PC-3 (cell line): ENCODE measurements around the gene TMEM169. TPM values are rescaled to one million over a fixed set of nuclear protein-coding genes. Genes with fewer than 3 reads are reported as not detected.

Experiments
- ATAC-seq: fragments of 200-7000 bp; cut with Tn5 transposase; 2 replicates; pipeline ENCODE4 v1.9.1; 2020; ENCODE audit warnings: mild to moderate bottlenecking, moderate library complexity
- BruUV-seq: library from RNA; stranded (reverse); fragments of 400-500 nt; replicated peaks from 2 replicates; lab custom pipeline; 2021; lab: Mats Ljungman, UMichigan
- CTCF ChIA-PET: fragments of 300-600 bp; sonication (Branson Sonifier 250); formaldehyde crosslinking; loops from one replicate; lab custom pipeline; 2022; ENCODE audit warnings: antibody characterized with exemption; lab: Charles Lee
- POLR2A ChIA-PET: fragments of 300-600 bp; sonication (Branson Sonifier 250); formaldehyde crosslinking; loops from one replicate; lab custom pipeline; 2022; ENCODE audit warnings: antibody characterized with exemption; ENCODE audit not compliant: unreplicated experiment; lab: Charles Lee
- DNase-seq: peaks from one replicate; pipeline ENCODE4 v3.0.0-alpha.2; 2015
- H2AFZ ChIP-seq: fragments of 300-600 bp; sonication (generic); 2 replicates; pipeline ENCODE4 v1.6.0; 2016; ENCODE audit warnings: antibody characterized with exemption, low read length
- H3F3A ChIP-seq: fragments of 300-600 bp; sonication (generic); one replicate; pipeline ENCODE4 v1.6.0; 2017; ENCODE audit warnings: antibody characterized with exemption, low read length, control low read depth, mild to moderate bottlenecking; ENCODE audit not compliant: unreplicated experiment
- H3K27ac ChIP-seq: fragments of 300-600 bp; sonication (generic); 2 replicates; pipeline ENCODE4 v1.5.1; 2016; ENCODE audit warnings: mild to moderate bottlenecking, low read length
- H3K27me3 ChIP-seq: fragments of 300-600 bp; sonication (generic); 2 replicates; pipeline ENCODE4 v1.6.1; 2016; ENCODE audit warnings: low read length, mixed read lengths
- H3K36me3 ChIP-seq: fragments of 300-600 bp; sonication (generic); 2 replicates; pipeline ENCODE4 v1.6.1; 2016; ENCODE audit warnings: low read depth, mixed run types, low read length, mixed read lengths
- H3K4me1 ChIP-seq: fragments of 300-600 bp; sonication (generic); 2 replicates; pipeline ENCODE4 v1.5.1; 2016; ENCODE audit warnings: low read length; ENCODE audit not compliant: insufficient read depth
- H3K4me2 ChIP-seq: fragments of 300-600 bp; sonication (generic); 2 replicates; pipeline ENCODE4 v1.6.0; 2016; ENCODE audit warnings: low read length
- H3K4me3 ChIP-seq: fragments of 300-600 bp; sonication (generic); 2 replicates; pipeline ENCODE4 v1.5.1; 2016; ENCODE audit warnings: mild to moderate bottlenecking, low read length, mixed read lengths
- H3K79me2 ChIP-seq: fragments of 300-600 bp; sonication (generic); 2 replicates; pipeline ENCODE4 v1.6.1; 2017; ENCODE audit warnings: low read length, mixed read lengths
- H3K9ac ChIP-seq: fragments of 300-600 bp; sonication (generic); 2 replicates; pipeline ENCODE4 v1.6.0; 2016; ENCODE audit warnings: mild to moderate bottlenecking, low read length
- H3K9me2 ChIP-seq: fragments of 300-600 bp; sonication (generic); replicated peaks from 2 replicates; pipeline ENCODE4 v1.6.1; 2016; ENCODE audit warnings: mixed run types, low read length, mixed read lengths
- H3K9me3 ChIP-seq: fragments of 300-600 bp; sonication (generic); 2 replicates; pipeline ENCODE4 v1.6.1; 2016; ENCODE audit warnings: low read length, mixed read lengths
- H4K20me1 ChIP-seq: fragments of 300-600 bp; sonication (generic); 2 replicates; pipeline ENCODE4 v1.6.1; 2016; ENCODE audit warnings: low read length, mixed read lengths
- CTCF ChIP-seq: fragments of 300-600 bp; sonication (generic); conservative IDR thresholded peaks from 2 replicates; pipeline ENCODE4 v1.5.1; 2017; ENCODE audit warnings: antibody characterized with exemption, low read depth, mild to moderate bottlenecking, low read length
- EZH2 ChIP-seq: fragments of 300-600 bp; sonication (generic); IDR thresholded peaks from one replicate; pipeline ENCODE4 v1.6.1; 2017; ENCODE audit warnings: antibody characterized with exemption, mild to moderate bottlenecking, low read length; ENCODE audit not compliant: unreplicated experiment
- EZH2phosphoT487 ChIP-seq: fragments of 300-600 bp; sonication (generic); IDR thresholded peaks from 2 replicates; pipeline ENCODE4 v1.6.1; 2018; ENCODE audit warnings: mild to moderate bottlenecking, antibody characterized with exemption, low read length, borderline replicate concordance
- intact Hi-C: fragments of 100-400 bp; cut with micrococcal nuclease; formaldehyde crosslinking; loops from 2 replicates; pipeline ENCODE4 v1.9.0; 2023
- total RNA-seq: library from RNA; depleted of rRNA; stranded (reverse); fragments of >200 nt; gene quantifications from 2 replicates; pipeline ENCODE4 v1.2.3, GENCODE V29; 2014

Gene TMEM169
- total RNA-seq, 1 experiment from 2014 or later, result not detected

- BruUV-seq, result no TSS peak
- Histone ChIP-seq H3K27ac (peak within 1 kb of the TSS; percentile 37), H3K9me3 (no peaks in the 10 kb centered on the region), H3F3A (no peaks in the 10 kb centered on the region), H2AFZ (peak within 1 kb of the TSS; percentile 77), H4K20me1 (0 out of 2 replicates have a peak, but pooled peaks cover 18% of the 10 kb centered on the region), H3K27me3 (no peaks in the 10 kb centered on the region), H3K9me2 (no peaks in the 10 kb centered on the region), H3K4me3 (peak within 1 kb of the TSS; percentile 97), H3K9ac (peak within 1 kb of the TSS; percentile 98), H3K79me2 (peaks cover 42% of the 10 kb centered on the region), H3K4me2 (peak within 1 kb of the TSS; percentile 97), H3K4me1 (peaks cover 29% of the 10 kb centered on the region), H3K36me3 (peaks cover 40% of the 10 kb centered on the region)
- DNase-seq (peak; percentile 98), ATAC-seq (peak; percentile 88)
- CTCF ChIA-PET, result interaction anchor here (0.6 kb wide), 1 partner anchor 303 kb away, joined by 3 read pairs; no protein-coding TSS in a partner anchor
- POLR2A ChIA-PET, result interaction anchor here (0.6 kb wide), 5 partner anchors 28 to 1021 kb away, joined by 3 to 7 read pairs (median 5); partner anchors contain the start of gene PECR
- intact Hi-C loops, result no loop called here
- no peak for TF ChIP-seq EZH2phosphoT487
Measured at GRCh38 chr2:216108967-216109921, 27.5 kb downstream of the TMEM169 start, which contains the start of gene XRCC5. Gene XRCC5, plus strand, starts transcription at chr2:216109348. Its CDS starts 89 bp downstream, at chr2:216109437.

- H4K20me1 ChIP-seq, result 0 out of 2 replicates have a peak, but pooled peaks cover 18% of the 10 kb centered on the region
- TSS peak; percentile 57 for BruUV-seq
- peak; percentile 44 for DNase-seq
Measured at GRCh38 chr2:216109962-216110614, 28.4 kb downstream of the TMEM169 start.

More at GRCh38 chr2:216109962-216110614, 28.4 kb downstream of the TMEM169 start:
- Histone ChIP-seq H3K9me3 (no peaks in the 10 kb centered on the region), H3K4me2 (peak overlapping the region; percentile 97), H3F3A (no peaks in the 10 kb centered on the region), H3K79me2 (peaks cover 45% of the 10 kb centered on the region), H3K9ac (peak overlapping the region; percentile 98), H3K36me3 (peaks cover 44% of the 10 kb centered on the region), H3K27me3 (no peaks in the 10 kb centered on the region), H3K4me1 (peaks cover 30% of the 10 kb centered on the region), H3K27ac (peak overlapping the region; percentile 37), H2AFZ (peak overlapping the region; percentile 77; the same call in 1 of the 2 replicates), H3K4me3 (peak overlapping the region; percentile 97), H3K9me2 (no peaks in the 10 kb centered on the region)
- CTCF ChIA-PET, result interaction anchor here (0.6 kb wide), 1 partner anchor 302 kb away, joined by 3 read pairs; no protein-coding TSS in a partner anchor
- intact Hi-C loops, result loop anchor here (2.0 to 10.0 kb wide), 2 partner anchors 77 to 385 kb away; partner anchors contain the start of gene RPL37A
- POLR2A ChIA-PET, result no interaction called here
- TF ChIP-seq CTCF (peak; percentile 72), EZH2 (no peak)
- ATAC-seq, result no peak
